Epidermal melanocyte (primary cell): Measurements from ENCODE around the gene SLCO2B1.

Experiments
- DNase-seq: peaks from one replicate; pipeline ENCODE4 v3.0.0; 2011; ENCODE audit warnings: low spot score; ENCODE audit not compliant: insufficient read length

SLCO2B1 gene

GRCh38 chr11:75144716-75145014 is 6.2 kb upstream of the SLCO2B1 start:
- DNase-seq: no peak

DNA sequence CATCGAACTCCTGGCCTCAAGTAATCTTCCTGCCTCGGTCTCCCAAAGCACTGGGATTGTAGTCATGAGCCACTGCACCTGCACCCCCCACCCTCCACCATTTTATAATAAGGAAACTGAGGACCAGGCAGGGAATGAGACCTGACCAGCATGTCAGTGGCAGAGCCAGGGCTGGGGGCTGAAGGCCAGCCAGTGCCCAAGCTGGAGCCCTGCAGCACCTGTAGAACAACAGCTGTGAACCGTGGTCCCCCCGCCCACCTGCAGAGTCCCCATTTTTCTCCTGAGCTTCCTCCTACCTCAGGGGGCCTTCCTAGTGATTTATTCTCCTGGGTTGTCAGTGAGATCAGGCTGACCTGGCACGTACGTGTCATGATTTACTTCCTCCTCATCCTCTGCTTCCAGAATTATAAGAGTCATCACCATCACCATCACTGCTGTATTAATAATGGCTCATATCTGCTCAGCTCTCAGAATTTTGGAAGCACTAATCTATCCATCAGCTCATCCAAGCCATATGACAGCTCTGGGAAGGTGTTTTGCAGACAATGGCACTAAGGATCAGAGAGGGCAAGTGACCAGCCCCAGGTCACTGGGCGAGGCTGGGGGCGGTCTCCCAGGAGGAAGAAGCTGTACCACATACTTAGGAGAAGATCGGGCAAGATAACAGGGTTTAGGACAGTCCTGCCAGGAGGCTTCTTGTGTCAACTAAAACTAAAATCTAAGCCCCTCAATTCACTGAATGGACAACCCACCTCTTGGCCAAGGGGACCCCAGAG is 5.5 kb upstream of the SLCO2B1 start:
- no peak for DNase-seq

GRCh38 chr11:75145972-75146519 is 4.9 kb upstream of the SLCO2B1 start:
- no peak for DNase-seq

DNA sequence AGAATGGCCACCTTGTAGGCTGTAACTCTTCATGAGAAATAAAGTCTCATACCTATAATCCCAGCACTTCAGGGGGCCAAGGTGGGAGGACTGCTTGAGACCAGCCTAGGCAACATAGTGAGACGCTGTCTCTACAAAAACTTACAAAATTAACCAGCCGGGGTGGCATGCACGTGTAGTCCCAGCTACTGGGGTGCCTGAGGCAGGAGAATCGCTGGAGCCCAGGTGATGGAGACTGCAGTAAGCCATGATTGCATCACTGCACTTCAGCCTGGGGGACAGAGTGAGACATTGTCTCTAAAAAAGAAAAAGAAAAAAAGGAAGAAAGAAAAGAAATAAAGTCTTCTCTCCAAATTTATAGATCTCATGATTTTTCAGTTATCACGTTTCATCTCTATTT is 4.2 kb upstream of the SLCO2B1 start:
- no peak for DNase-seq

- no peak for DNase-seq
Measured at GRCh38 chr11:75147191-75147874, 3.6 kb upstream of the SLCO2B1 start.

- DNase-seq: no peak
Measured at GRCh38 chr11:75147875-75148263, 3.0 kb upstream of the SLCO2B1 start.

GRCh38 chr11:75148436-75148983 is 2.4 kb upstream of the SLCO2B1 start:
- DNase-seq: no peak

DNA sequence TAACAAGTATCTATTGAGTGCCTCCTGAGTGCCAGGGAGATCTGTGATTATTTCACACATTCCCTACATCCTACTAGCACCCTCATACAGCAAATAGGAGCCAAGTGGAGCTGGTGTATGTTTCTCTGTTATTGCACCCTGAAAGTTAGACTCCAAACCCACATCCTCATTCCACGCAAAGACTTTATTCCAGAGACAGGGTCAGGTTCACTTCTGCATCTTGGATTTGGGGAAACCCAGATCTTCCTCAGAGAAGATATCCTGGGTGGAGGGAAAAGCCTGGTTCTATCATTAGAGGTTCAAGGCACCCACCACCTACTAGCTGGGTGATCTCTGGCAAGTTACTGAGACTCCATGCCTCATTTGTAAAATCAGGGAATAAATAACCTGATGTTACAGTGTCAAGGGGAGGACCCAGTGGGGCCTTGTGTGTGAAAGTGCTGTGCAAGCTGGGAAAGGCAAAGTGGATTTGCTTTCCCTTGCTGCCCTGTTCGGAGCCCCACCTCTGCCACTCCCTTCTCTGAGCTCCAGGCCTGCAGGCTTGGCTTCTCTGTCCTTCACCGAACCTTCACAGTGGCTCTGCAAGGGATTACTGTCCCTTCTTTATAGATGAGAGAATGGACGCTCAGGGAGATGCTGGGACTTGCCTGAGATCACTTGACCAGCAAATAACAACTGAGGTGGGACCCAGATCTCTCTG is 991 bp upstream of the SLCO2B1 start:
- no peak for DNase-seq

GRCh38 chr11:75151346-75152047 is 590 bp downstream of the SLCO2B1 start:
- no peak for DNase-seq

- DNase-seq: no peak
Measured at GRCh38 chr11:75152090-75152489, 1.2 kb downstream of the SLCO2B1 start.

GRCh38 chr11:75152651-75153427 is 1.9 kb downstream of the SLCO2B1 start:
- DNase-seq: no peak

- DNase-seq: no peak
Measured at GRCh38 chr11:75154646-75155569, 4.0 kb downstream of the SLCO2B1 start.

GRCh38 chr11:75155570-75156422 is 4.9 kb downstream of the SLCO2B1 start:
- no peak for DNase-seq

DNA sequence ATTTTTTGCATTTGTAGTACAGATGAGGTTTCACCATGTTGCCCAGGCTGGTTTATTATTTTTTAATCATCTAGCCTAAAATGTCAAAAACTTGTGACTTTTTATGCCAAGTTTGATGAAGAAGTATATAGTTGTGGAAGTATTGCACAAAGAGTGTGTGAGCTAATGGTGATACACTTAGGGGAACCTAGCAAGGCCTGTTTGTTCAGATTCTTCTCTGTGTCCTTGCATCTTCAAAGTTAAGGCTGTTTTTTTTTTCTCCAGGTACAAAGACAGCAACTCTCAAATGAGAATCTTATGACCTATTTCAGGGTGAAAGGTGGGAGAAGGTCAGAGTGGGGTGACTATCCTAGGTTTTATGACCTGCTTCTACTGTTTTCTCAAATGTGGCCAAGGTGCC is 7.3 kb downstream of the SLCO2B1 start:
- DNase-seq: no peak

GRCh38 chr11:75158696-75159150 is 7.8 kb downstream of the SLCO2B1 start:
- DNase-seq: no peak

DNA sequence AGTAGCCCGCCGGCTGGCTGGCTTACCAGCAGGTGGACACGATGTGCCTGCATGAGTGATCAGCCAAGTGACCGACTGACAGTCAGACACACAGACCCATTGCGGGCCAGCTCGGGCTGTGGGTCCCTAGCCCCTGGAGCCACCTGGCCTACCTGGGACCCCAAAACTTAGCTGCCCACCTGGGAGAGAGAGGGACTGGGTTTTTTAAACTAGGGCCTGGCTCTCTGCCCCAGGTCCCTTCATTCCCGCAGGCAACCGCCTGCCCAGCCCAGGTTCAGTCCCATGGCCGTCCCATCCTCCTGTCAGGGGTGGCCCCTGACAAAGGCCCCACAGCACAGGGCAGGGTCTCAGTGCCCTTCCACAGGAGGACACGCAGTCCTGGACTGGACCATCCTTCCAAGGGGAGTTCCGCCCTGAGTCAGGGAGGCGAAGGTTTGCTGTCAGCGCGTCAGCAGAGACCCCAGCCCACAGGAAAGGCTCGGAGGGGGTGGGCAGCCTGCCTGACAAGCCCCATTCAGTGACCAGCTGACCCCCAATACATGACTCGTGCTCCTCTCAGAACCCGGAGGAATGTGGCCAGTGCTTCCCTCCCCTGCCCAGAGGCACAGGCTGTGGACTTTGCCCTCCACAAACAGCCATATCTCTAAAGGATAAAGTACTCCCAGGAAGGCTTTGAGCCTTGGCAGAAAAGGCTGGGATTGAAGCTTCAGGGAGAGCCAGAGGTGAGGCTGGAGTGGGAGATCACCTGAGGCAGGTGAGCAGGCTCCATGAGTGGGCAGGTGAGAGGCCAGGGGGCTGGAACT is 8.4 kb downstream of the SLCO2B1 start:
- no peak for DNase-seq

DNA sequence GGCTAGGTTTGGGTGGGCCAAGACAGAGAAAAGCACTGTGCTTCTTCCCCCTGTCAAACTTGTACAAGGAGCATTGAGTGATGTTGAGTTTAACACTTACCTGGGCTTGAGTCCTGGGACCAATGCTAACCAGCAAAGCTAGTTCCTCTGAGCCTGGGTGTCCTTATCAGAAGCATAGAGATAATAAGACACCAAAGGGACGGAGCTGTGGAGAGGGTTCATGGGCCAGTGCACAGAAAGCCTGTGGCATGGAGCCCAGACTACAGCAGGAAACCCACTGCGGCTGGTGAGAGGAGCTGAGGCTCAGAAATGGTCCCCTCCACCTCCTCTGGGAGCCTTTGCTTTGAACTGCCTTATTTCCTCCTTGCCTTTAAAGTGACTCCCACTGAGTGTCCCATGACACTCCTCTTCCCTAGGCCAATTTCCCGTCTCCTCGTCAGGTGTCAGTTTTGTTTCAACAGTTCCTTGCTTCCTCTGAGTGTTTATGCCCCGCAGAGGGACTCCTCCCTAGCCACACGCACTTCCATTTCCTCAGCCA is 9.4 kb downstream of the SLCO2B1 start:
- no peak for DNase-seq
